SKM-1 (cell line): Measurements from ENCODE around the gene GALNT18.

Experiments used
- DNase-seq: peaks from one replicate; lab custom pipeline; 2025; ENCODE audit not compliant: unreplicated experiment; lab: John Stamatoyannopoulos, UW

Gene GALNT18

DNA sequence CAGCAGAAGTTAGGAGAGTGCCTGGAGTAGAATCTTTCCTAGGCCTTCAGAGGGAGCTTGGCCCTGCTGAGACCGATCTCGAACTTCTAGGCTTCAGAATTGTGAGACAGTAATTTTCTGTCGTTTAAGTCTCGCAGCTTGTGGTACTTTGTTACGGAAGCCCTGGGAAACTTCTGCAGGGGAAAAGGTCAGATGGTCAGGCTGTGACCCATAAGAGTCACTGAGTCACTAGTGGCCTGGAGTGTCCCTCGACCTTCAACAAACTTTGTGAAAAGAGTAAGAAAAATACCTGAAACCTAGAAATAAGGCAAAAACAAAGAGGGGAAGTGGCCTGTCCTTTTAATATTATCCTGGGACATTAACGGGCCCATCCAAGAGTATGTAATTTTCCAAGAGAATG lies 303.3 kb downstream of the GALNT18 start:
- DNase-seq, result no peak

DNA sequence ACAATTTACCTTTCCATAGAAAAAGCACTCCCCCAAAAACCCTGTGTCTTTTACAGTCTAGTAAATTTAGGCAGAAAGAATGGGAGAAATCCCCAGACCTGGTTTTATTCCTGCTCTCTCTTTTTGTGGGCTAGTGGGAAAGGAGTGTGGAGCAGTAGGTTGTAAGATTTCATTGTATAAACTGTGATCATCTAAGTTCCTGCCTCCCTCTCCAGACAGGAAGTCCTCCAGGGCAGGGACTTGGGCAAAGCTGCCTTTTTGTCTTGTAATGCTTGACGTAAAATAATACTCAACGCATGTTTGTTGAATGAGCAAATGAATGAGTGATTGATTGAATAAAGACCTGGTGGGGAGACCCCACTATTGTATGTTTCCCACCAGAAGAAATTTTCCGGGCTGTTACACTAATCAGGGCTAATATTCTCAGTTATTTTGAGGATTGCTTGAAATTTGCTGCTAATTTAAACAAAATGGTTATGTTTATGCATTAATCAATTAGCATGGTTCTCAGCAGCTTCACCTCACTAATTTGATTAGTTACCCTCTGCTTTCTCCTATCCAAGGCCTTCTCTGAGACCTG lies 305.1 kb downstream of the GALNT18 start:
- DNase-seq, result no peak

DNA sequence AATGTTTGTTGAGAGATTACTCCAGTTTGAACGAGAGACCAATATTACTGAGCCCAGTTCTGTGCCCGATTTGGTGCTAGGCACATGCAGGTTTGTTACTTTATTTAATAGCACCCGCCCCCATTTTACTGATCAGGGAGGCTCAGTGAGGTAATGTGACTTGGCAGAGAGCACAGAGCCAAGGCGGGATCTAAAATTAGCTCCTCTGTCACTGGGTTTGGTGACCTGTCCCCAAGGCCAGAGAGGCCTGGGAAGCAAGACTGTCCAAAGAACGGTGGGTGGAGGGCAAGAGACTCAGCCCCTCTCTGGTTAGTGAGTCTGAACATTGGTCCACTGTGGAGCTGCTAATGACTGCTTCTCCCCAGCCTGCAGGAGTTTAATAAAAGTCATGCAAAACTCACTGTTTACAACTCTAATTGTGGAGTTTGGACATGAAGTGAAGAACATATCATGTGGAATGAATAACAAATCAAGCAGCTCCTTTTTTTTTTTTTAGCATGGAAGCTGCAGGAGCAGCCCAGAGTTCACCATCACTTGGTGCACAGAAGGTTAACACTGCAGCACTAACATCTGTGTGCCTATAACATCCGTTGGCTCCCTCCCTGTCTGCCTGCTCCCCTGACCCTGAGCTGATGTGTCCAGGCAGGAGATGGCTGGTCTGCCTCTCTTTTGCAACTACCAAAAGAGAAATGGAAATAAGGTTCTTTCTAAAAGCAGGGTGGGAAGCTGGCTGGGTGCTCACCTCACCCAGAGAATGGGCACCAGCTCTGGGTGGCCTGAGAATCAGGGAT lies 307.7 kb downstream of the GALNT18 start:
- DNase-seq, result no peak

DNA sequence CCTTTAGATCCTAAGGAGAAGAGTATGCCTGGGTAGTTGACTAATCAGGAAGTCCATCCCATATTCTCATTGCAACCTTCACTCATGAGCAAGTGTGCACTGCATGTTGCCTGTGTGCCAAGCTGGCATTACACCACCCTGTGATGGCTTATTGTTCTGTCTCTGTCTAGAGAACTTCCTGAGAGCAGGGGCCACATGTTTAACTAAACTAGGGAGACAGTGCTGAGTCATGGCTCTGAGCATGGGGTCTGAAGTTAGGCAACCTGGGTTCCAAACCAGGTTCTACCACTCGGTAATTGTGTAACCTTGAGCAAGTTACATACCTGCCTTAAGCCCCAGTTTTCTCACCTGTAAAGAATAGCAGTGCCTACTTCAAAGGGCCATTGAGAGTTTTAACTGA lies 308.4 kb downstream of the GALNT18 start:
- peak; percentile 46 for DNase-seq

DNA sequence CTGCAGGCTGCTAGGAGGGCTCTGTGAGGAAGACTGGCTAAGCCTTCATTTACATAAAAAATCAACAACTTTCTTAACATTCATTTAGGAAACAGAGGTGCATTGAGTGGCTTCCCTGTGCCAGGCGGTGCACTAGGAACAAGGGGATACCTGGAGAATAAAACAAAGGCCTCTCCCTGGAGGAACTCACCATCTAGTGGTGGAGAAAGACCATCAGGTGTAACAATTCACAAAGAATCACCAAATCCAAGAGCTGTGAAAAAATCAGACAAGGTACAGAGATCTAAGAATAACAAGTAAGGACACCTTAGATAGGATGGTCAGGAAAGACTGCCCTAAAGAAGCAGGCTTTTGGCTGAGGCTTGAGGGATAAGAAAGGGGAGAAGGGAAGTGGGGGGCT lies 309.1 kb downstream of the GALNT18 start:
- no peak for DNase-seq

DNA sequence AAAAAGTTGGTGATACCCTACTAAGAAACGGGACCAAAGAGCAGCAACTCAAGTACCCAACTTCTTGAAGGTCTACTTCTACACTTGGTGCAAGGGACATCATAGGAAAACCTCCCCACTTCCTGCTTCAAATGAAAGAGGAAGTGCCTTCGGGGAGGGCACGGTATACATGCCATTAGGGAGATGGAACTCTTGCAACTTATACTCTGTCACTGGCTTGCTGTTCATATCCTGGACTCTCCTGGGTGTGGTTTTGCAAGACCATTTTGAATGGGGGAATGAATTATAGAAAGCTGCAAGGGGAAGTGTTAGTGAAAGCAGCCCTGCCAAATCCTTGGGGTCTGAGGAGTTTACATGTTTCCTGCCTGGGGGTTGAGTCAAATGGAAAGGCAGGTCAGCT lies 310.6 kb downstream of the GALNT18 start:
- peak; percentile 88 for DNase-seq

DNA sequence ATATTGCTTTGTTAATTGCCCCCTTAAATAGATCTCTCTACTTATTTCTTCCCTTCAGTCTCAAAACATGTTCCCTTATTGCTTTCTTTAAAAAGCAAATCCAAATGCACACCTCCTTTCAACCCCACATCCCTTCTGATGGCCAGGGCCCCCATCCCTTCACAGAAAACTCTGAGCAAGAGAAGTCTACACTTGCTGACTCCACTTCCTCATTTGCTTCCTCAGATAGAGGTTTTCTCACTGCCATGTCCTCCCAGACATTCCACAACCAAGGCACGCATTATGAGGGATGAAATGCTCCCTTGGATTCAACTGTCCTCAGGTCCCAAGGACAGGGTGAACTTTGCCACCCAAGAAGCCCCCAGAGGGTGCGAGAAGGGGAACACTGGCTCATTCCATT lies 311.9 kb downstream of the GALNT18 start:
- DNase-seq, result peak; percentile 69

DNA sequence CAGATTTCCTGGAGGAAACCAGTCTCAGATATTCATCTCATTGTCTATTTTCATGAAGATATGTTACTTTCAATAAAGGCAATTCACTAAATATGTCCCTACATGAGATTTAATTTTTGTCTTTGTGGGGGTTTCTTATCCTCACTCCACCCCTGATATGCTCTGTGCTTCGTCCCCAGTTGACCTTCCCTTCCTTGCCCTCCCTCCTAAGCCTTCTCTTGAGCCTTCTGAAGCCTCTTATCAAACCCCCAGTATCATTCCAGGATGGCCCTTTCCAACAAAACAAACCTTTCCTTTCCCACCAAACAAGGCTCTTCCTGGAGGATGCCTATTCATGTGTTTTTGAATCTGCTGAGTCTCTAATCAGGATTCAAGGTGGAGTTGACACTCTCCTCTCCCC lies 313.6 kb downstream of the GALNT18 start:
- no peak for DNase-seq

DNA sequence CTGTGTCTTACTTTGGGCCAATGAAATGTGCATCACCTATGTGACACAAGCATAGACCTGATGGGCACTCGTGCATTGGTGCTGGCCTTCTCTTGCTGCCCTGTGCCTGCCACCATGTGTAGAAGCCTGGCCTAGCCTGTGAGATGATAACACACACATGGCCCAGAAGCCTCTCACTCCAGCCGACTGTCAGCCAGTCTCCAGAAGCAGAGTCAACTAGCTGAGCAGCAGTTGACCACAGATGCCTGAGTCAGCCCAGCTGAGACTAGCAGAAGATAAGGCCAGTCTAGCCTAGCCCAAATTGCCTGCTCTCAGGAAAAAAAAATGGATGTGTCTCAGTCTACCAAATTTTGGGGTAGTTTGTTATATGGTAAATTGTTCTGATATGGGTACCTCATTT lies 314.9 kb downstream of the GALNT18 start:
- DNase-seq, result no peak

DNA sequence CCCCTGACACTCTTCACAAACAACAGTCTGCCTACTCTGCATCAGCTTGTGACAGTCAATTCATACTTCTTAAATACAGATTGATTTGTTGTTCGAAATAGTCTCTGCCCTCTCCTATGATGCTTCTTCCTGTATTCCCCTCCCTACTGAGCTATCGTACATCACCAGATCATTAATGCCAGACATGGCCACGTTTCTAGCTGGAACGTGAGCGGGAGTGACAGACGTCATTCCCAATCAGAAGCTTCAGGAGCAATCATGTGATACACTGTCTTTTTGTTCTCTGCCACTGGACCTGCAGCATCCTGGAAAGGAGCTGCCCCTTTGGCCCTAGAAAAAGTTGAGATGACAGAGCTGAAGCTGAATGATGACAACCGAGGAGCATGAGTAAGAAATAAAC lies 317.3 kb downstream of the GALNT18 start:
- DNase-seq, result no peak

DNA sequence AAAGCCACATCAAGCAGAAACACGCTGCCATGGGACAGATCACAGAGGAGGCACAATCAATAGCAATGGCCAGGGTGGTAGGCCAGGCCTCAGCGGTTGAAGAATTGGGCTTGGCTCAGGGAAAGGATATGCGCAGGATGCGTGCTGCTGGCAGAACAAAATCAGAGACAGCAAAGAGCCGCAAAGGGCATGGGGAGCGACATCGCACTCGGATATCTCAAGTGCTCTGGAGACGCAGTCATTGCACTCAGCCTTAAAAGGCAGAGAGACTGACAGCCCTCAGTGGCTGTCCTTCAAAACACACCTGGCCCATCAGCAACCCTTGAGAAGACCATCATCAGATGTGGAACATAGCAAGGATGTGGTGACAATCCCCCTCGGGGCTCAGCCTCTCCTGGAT lies 319.2 kb downstream of the GALNT18 start:
- DNase-seq, result no peak

DNA sequence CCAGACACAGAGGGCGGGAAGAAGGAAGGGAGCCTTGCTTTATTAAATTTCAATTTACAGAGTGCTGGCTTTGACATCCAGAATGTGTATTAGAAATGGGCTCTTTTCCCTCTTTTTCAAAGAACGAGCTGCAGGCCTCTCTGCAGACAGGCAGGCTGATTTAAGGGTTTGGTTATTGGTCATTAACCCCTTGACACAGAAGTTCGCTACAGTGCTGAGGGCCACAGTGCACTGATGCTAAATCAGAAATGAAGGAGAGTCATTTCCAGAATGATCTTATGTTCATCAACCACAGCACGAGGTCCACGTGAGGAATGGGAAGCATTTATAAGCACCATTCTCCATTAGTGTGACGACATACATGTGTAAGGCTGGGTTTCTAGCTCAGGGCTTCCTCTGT lies 320.6 kb downstream of the GALNT18 start:
- no peak for DNase-seq

DNA sequence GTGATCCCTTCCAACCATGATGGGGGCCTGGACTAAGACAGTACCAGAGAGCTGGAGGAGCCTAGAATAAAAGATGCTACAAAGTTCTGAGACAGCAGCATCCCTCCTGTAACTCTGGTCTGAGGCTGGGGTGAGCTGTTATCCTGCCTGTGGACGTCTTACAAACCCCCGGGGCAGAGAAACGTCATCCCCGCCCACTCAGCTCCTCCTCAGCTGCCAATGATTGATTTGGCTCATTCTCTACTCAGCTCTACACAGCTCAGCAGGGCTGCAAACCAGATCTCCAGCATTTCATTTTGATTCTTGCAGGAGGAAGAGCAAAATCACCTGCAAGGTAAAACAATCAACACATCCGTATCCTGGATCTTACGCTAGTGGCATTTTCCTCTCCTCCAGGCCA lies 324.2 kb downstream of the GALNT18 start:
- no peak for DNase-seq

DNA sequence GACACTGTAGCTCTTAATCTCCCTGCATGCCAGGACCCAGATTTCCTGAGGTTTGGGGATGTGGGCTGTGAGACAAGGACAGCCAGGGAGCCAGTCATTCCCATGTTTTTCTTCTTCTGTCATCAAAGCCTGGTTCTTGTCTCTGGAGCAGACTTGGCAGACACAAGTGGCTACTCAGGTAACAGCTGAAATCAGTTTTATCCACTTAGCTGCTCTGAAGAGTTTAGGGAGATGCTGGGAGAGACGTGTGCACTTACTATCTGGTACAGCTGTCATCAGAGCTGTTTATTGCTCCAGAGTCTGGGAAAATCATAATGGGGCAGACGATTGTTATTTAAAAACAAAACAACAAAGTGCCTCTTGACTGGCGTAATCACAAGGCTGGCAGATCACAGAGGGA lies 325.4 kb downstream of the GALNT18 start:
- no peak for DNase-seq

DNA sequence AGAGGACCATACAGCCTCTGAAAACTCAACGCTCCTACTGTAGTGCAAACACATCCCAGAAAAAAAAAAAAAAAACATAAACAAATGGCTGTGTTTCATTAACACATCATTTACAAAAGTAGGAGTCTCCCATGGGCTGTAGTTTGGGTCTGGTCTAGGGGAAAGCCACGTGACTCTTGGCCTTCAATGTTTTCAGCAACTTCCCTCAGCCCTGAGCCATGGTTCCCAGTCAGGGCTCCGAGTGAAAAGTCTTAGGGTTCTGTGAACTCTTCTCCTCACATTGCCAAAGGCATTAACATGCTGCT lies 327.3 kb downstream of the GALNT18 start:
- no peak for DNase-seq

DNA sequence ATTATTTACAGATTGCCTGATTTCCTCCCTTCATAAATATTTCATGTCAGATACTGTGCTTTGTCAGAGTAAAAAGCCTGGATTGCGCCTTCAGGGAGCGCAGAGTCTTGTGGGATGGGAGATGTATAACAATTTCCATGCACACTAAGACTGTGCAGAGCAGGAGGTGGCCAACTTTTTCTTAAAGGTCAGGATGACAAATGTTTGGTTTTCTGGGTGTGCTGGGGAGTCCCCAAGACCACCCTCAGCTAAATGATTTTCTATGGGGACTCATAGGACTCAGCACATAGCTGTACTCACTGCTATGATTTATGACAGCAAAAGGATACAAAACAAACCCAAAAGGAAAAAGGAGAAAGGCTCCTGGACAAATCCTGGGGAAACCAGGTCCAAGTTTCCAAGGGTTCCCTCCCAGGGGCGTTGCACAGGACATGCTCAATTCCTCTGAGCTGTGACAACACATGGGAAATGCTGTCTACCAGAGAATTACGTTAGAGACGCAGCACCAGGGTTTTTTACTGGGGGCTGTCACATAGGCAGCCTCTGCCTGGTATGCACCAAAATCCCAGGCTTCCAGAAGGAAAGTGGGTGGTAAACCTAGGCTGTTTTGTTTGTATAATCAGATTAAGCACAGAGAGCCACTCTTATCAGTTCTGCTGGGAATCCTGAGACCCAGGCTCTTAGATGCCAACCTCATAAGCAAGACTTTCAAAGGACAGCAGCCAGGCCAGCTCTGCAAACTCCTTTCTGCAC lies 327.8 kb downstream of the GALNT18 start:
- no peak for DNase-seq

DNA sequence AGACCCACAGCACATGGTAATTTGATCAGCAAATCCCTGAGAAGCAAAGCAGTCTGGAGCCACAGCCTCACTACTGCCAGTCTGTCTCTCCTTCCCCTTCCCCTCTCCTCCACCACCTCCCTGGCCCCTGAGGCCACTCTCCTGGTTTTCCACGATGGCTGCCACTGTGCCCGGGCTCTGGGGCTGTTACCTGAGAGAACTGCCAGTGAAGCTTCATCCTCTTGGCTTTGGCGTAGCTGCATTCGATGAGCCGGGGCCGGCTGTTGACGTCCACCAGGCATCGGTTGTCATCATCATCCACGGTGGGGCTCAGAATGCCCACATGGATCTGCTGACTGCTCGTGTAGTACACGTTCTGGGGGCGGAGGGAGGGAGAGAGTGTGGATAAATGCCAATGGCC lies 329.0 kb downstream of the GALNT18 start:
- DNase-seq, result no peak

DNA sequence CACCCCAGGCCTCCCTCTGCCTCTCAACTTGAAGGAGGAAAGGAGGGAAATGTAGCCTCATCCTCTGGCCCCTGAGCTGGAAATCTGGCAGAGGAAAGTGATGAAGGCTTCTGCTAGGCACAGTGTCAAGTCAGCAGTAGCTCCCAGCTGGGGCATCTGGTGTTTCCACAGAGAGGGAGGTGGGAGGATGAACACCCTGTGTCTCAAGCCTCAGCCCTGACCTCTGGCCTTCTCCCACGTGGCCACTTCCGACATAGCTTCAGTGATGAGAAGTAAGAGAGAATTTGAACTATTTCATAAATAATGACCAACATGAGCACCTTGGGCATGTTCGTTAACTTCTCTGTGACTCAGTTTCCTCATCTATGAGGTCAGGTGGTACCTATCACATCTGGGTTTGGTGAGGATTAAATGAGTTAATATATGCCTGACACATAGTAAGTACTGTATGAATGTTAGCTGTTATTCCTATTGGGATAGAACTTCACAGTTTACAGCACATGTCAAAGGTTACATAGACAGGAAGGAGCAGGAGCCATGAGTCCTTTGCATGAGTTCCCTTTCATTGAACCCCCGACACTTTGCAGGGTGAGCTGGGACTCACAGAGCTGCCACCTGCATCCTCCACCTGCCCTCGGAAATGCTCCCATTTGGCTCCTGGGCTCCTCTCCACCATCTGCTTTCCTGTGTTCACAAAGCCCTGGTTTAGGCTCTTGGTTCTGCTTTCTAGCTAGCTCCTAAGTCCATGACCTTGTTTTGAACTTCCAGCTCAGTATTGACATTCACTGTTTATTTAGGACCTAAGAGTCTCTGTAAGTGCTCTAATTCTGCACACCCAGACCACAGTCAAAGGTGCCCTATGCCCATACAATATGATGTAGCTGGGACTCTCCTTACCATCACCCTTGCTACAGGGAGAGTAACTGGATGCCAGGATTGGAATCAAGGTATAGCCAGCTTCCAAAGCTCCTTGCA lies 330.5 kb downstream of the GALNT18 start:
- no peak for DNase-seq

DNA sequence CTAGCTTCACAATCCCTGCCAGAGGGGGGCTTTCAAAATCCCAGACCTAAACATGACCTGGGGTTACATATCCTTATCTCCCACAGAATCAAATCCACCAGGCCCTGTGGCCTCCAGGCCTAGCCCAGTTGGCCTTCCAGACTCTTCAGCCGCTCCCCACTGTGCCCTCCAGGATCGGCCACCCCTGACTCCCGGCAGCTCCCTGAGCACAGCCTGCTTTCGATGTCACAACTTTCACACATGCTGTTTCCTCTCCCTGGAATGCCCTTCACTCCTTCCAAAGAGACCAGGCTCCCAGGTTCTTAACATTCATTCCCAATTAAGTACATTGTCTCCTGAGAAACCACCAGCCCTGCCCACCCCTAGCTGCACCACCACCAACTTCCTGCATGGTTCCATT lies 331.5 kb downstream of the GALNT18 start:
- no peak for DNase-seq

DNA sequence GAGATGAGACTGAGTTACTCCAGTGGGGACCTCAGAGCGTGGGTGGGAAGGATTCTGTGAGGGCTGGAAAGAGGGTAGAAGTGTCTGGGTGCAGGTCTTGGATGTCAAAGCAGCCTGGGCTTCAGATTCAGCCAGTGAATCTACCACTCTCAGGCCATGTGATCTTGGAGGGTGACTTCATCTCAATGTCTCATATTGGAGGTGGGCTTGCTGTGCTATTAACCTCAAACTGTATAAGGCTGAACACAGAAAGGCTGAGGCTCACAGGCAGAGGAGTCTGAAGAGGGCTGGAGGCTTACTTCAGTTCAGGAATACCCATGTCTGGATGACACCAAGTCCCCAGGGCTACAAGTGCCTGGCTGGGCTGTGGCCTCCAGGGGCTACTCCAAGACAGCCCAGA lies 332.1 kb downstream of the GALNT18 start:
- no peak for DNase-seq

DNA sequence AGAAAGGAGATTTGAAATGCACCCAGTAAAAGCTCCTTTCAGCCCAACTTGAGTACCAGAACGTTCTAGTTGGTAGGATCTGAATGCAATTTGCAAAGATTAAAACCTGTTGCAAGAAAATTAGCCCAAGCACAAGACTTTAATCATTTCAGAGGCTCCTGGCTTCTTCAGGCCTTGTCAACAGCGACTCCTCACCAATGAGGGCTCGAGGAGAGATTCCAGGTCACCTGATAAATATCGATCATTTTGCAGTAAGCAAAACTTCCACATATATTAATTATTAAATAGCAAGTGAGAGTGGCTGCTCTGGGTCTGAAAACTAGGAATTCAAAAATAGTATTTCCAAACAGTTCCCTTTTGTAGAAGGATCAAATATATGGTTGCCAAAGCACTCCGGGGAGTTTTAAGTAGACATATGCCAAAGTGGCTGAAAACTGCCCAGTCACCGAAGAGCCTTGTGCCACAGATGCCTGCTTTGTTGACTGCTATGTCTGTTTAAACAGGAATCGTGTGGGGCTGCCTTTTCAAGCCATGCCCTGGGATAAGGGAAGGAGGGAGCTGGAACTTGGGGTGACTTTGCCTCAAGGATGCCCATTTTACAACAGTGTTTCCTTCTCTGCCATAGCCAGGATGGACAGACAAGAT lies 332.7 kb downstream of the GALNT18 start:
- DNase-seq, result no peak
